ENCODE results near the gene SOCS4.

- TF ChIP-seq POLR2AphosphoS5 (IDR thresholded peaks at IDR 0.05): no peak
- TF ChIP-seq POLR2A (IDR thresholded peaks at IDR 0.05): no peak
- no peak for TF ChIP-seq CTCF (IDR thresholded peaks at IDR 0.05)
- TF ChIP-seq EP300 (IDR thresholded peaks at IDR 0.05): no peak
These were observed 20.4 kb downstream of the SOCS4 start for GRCh38 chr14:55047301-55048053.

Data from stomach (tissue), 4 donors.